Fibroblast of skin of right biceps (primary cell): ENCODE results near the gene DBT.
A peak's percentile ranks its signal among the peaks of the same experiment; 100 is the strongest.
"Not testable (repeated sequence)": the region's sequence is repeated elsewhere in the genome, so short reads cannot be mapped to it uniquely, and the experiment has no call there.

Source experiments
- DNase-seq: peaks from one replicate; pipeline ENCODE4 v3.0.0-alpha.2; 2013

The DBT gene

DNA sequence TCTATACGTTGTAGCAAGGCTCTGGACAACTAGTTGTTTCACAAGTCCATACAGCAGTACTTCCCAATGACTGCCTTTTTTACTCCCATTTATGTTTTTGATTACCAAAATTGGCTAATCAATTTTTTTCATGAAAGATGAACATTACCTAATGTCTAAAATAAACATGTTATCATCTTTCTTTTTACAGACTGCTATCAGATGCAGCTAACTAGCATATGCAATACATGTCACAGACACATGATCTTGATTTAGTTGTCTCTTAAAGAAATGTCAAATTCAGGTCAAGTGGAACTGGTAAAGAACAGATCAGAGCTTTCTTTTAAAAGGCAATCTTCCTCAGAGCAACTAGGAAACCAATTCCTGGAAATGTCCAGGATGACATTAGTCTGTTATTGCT lies 630 bp upstream of the DBT start:
- no peak for DNase-seq

DNA sequence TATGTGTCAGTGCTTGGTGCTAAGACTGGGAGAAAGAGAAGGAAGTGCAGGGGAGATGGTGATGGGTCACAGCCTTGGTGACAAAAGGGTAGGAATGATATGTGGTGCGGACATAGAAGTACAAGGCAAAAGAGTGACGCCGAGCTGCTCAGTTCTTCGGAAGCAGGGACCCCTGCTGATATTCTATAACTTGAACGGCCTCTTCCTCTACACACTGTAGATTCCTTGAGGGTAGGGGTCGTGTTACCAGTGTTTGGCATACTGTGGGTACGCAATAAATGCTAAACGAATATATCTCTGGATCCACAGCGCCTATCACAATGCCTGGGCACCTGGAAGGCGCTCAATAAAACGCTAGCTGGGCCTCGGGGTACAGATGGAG lies 488 bp downstream of the DBT start:
- DNase-seq: no peak

DNA sequence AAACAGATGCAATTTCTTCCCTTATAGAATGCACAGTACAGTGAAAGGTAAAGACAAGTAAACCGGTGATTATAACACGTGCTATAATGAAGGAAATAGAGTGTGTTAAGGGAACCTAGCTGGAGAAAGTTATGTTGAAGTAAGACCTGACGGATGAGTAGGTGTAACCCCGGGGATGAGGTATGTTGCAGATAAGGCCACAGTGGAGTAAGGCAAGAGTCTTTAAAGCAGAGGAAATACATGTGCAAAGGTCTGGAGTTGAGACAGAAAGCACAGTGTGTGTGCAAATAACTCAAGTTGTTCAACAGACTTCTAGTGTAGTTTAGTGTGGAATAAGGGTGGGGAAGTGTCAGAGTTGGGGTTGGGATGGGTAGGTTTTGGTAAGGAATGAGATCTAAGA lies 2.9 kb downstream of the DBT start:
- no peak for DNase-seq

DNA sequence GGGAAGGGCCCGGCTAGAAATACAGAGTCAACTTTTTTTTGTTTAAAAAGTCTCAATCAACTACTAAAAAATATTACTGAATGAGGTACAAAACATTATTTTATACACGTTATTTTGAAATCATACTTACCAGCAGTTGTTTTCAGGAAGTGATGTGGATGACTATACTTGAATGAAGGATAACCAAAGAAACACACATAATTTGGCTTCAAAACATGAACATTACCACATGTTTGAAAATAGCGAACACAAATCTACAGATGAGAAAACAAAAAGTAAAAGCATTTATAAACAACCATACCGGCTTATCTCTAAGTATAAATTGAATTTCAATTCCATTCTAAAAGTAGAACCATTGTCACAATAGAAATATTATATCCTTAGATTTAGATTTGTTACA lies 9.0 kb downstream of the DBT start:
- no peak for DNase-seq

DNA sequence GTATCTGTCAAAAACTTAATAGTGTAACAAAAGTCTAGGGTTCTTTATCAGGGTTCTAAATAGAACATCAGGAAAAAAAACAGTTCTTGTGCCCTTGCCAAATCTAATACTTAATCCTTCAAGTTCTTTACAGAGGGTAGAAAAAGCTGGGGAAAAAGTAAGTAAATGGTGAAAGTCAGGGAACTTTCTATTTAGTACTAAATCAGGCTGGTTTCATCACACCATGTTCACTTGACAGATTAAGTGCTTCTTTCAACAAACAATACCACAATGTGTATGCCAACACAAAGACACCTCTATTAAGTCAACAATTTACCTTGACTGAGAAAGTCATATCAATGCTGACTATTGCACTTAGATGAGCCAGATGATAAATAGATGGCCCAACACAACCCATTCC lies 9.7 kb downstream of the DBT start:
- no peak for DNase-seq

DNA sequence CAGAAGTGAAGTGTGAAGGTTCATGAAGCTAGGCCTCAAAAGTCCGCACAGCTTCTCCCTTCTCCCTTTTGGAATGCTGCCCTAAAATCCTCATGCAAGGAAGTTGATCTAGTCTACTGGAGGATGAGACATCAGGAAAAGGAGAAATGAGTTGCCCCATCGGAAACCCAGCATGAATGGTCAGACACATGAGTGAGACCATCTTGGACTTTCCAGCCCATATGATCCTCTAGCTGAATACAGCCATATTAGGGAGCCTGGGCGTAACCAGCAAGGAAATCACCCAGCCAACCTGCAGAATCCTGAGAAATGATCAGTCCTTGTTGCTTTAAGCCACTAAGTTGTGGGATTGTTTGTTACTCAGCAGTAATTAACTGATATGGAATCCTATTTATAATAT lies 12.5 kb downstream of the DBT start:
- no peak for DNase-seq

DNA sequence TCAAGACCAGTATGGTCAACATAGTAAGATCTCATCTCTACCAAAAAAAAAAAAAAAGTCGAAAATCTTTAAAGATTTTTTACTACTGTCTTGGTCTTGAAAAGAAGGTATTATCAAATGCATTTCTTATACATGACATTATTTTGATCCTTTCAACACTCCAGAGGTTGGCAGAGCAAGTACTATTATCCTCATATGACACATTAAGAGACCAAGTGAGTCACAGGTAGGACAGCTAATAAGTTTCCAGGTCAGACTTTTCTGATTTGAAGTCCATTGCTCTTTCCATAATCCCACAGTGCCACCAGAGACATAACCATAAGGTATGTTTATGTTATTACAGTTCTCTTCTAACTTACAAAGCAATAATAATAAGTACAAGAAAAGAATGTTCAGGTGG lies 15.2 kb downstream of the DBT start:
- DNase-seq: no peak

DNA sequence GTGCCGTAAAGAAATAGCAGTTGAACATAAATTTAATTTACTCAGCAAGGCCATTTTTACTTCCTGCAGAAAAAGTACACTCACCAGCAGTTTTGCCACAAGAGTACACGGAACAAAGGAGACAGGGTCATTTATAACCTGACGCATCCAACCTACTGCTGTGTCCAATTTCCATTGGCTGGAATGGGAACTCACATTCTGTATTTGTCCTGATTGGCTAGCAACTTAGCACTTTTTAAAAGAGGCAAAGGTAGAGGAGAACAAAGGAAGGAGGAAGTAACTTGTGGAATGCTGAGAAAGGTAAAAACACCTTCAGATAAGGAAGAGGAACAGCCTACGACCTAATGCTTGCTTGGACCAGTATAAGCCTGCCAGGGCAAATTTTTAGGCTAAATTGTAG lies 16.1 kb downstream of the DBT start:
- not testable (repeated sequence) for DNase-seq

DNA sequence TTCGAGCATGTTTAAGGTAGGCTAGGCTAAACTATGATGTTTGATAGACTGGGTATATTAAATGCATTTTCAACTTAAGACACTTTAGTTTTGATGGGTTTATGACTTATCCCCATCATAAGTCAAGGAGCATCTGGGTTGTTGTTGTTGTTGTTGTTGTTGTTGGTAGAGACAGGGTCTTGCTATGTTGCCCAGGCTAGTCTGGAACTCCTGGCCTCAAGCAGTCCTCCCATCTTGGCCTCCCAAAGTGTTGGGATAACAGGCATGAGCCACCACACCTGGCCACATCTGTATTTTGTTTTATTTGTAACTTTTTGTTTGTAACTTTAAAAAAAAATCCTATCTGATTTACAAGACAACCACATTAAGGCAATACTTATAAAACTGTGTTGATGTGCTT lies 17.5 kb downstream of the DBT start:
- no peak for DNase-seq

DNA sequence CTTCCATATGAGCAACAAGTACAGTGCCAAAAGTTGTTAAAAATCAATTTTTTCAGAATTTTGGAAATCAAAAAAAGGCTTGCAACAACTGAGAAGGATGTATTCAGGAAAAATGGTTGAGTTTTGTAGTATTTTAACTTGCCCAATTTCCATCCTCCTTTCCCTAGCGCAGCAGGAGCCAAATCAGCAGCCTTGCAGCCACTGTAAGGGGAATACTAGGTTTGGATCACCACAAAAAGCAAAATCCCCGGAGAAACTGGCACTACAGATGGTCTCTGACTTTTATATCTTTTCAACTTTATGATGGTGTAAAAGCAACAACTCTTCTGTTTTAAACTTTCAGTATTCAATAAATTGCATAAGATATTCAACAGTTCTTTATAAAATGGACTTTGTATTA lies 17.9 kb downstream of the DBT start:
- no peak for DNase-seq

DNA sequence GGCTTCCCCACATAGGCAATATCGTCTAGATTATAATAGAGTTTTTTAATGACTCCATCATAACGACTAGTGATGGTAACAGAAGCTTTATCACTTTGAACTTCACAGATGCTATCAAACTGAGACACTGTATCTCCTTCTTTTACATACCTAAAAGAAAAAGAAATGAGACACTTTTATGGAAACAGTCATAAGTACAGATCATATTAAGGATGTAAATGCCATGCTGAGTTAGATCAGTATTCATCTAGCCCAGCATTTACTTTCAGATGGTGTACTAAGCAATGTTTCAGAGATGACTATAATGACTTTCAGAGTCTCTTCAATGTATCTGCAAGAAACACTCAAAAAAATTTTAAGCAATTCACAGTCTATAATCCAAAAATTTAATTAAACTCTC lies 18.9 kb downstream of the DBT start:
- no peak for DNase-seq

DNA sequence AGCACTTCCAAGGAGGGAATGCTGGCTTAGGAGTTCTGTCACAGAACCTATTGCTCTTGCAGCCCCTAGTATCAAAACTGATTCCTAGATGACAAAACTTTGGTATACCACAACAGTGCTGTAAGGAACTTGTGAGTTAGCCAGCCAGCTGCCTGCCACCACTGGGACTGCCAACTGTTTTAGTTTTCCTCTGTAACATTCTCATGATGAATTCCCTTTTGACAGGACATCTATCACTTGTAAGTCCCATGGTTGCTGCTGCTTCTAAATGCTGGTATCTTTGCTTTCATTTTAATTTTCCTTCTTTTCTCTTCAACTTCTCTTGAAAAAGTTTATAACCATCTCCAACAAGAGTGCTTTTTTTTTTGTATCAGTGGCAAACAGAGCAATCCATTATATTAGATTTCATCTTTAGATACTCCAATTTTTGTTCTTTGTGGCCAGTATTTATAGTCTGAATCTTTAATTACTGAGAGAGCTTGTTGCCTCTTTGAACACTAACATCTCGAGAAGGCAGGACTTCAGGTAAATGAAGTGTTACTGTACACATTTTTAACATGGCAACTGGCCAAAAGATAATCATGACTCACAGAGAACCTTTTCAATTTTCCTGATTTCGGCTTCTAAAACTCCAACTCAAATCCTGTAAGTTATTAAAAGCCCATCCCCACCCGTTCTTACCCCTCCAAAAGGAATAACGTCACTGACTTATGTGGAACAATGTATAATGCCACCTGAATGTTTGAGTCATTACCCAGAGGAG lies 19.8 kb downstream of the DBT start:
- DNase-seq: no peak

DNA sequence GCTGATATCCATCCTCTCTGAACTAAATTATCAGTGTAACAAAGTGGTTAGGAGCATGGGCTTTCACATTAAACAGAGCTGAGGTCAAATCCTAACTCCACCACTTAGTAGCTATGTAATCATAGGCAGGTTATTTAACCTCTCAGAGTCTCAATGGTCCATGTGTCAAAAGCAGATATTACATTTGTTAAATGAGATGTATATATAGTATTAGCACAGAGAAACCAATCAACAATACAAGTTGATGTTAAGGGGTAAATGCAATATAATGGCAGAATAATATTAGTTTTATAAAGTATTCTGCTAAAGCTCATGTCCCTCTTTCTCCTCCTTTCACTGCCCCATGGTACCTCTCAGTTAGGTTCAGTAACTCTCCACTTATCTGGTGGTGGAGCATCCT lies 27.2 kb downstream of the DBT start:
- DNase-seq: no peak

DNA sequence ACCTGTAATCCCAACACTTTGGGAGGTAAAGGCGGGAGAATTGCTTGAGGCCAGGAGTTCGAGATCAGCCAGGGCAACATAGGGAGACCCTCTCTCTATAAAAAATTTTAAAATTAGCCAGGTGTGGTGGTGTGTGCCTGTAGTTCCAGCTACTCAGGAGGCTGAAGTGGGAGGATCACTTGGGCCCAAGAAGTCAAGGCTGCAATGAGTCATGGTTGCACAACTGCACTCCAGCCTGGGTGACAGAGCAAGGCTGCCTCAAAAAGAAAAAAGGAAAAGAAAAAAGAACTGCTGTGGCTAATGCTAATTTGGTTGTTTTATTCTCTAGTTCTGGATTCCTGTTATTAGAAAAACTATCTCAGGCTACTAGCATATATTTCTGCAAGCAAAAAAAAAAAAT lies 29.8 kb downstream of the DBT start:
- peak; percentile 9 for DNase-seq

DNA sequence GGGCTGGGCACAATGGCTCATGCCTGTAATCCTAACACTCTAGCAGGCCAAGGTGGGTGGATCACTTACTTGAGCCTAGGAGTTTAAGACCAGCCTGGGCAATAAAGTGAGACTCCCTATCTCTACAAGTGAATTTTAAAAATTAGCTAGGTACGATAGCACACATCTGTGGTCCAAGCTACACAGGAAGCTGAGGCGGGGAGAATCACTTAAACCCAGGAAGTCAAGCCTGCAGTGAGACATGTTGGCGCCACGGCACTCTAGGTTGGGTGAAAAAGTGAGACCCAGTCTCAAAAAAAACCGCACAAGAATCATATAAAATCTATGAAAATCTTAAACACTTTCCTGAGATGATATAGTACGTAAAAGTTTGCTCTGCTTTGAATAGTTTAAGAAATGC lies 30.2 kb downstream of the DBT start:
- no peak for DNase-seq

DNA sequence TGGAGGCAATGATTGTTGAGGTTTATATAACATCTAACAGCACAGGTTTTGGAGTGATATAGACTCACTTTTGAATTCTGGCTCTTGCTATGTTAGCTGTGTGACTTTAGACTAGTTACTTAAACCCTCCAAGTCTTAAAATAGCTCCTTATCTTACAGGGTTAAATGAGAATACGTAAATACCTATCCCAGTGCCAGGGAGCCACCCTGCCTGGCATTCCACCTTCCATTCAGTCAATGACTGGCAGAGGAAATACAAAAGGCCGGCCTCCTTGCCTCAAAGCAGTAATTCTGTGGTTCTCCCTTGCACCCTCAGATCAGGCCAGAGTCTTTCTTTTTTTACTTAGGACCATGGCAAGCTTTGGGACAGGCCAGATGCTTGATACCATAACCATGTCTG lies 31.8 kb downstream of the DBT start:
- DNase-seq: no peak

DNA sequence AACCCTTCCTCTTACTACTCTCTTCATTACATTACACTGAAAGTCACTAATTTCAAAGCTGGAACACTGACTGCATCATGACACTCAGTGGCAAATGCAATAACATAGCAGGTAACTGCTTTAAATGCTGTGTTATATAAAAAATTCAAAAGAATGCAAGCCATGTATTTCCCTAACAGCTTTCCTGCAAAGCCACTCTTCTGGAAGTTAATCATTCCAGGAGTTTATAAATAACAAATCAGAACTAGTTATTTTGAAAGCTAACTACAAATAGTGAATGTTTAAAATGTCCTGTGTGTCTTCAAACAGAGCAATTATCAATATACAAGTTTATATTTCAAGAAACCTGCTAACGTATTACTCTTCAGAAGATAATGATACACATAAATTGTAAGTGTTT lies 34.5 kb downstream of the DBT start:
- DNase-seq: no peak

DNA sequence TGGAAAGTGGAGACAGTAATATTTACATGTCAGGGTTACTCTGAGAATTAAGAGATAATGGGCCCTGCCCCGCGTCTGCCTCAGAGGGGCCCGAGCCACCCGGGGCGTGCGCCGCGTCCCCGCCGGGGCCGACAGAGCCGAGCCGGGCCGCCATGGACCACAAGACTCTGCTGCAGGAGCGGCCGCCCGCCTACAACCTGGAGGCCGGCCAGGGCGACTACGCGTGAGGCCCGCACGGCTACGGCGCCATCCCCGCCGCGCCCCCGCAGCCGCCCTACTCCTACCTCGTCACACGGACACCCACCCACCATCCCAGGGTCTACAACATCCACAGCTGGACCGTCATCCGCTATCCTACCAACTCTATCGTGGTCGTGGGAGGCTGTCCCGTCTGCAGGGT lies 36.5 kb downstream of the DBT start:
- DNase-seq: no peak

DNA sequence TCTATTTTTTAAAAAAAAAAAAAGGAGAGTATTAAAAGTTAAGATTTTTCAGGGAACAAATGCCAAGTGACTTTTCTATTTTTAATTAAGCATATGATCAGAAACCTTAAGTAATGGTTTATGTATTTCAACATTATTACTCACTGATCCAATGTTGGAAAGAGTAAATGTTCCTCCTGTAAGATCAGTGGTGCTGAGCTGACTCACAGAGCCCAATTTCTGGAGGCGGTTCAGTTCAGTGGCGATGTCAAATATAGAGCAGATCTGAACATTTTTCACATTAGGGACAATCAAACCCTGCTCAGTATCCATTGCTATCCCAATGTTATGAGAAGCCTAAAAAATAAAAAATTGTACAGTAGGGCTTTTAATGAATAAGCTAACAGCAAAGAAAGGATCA lies 43.3 kb downstream of the DBT start:
- no peak for DNase-seq

DNA sequence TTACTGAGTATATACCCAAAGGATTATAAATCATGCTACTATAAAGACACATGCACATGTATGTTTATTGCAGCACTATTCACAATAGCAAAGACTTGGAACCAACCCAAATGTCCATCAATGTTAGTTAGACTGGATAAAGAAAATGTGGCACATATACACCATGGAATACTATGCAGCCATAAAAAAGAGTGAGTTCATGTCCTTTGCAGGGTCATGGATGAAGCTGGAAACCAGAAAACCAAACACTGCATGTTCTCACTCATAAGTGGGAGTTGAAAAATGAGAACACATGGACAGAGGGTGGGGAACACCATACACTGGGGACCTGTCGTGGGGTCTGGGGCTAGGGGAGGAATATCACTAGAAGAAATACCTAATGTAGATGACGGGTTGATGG lies 44.0 kb downstream of the DBT start:
- DNase-seq: not testable (repeated sequence)

DNA sequence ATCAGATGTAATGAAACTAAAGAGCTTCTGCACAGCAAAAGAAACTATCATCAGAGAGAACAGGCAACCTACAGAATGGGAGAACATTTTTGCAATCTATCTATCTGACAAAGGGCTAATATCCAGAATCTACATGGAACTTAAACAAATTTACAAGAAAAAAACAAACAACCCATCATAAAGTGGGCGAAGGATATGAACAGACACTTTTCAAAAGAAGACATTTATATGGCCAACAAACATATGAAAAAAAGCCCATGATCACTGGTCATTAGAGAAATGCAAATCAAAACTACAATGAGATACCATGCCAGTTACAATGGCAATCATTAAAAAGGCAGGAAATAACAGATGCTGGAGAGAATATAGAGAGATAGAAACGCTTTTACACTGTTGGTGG lies 44.5 kb downstream of the DBT start:
- not testable (repeated sequence) for DNase-seq

DNA sequence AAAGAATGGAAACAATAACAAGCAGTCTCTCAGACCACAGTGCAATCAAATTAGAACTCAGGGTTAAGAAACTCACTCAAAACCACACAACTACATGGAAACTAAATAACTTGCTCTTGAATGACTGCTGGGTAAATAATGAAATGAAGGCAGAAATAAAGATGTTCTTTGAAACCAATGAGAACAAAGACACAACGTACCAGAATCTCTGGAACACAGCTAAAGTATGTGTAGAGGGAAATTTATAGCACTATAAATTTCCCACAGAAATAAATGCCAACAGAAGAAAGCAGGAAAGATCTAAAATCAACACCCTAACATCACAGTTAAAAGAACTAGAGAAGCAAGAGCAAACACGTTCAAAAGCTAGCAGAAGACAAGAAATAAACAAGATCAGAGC lies 46.9 kb downstream of the DBT start:
- DNase-seq: not testable (repeated sequence)

DNA sequence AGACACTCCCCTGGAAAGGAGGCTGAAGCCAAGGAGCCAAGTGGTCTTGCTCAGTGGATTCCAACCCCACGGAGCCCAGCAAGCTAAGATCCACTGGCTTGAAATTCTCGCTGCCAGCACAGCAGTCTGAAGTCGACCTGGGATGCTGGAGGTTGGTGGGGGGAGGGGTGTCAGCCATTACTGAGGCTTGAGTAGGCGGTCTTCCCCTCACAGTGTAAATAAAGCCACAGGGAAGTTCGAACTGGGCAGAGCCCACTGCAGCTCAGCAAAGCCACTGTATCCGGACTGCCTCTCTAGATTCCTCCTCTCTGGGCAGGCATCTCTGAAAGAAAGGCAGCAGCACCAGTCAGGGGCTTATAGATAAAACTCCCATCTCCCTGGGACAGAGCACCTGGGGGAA lies 49.6 kb downstream of the DBT start:
- DNase-seq: not testable (repeated sequence)

DNA sequence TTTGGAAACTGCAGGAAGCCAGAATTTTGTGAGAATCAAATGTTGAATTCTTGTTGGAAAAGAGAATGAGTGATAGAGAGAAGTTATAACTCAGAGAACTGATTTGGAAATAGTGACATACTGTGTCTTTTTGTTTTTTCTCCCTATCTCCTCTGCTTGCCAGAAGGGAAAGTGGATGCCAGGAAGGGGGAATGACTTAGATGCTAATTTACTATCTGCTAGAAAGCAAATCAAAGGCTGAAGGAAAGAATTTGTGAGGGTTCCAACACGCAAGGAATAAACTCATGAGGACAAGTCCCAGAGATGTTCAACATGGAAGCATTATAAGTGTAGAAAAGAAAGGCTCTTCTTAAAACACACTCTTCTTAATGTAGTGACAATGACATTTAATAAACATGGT lies 51.0 kb downstream of the DBT start:
- no peak for DNase-seq

DNA sequence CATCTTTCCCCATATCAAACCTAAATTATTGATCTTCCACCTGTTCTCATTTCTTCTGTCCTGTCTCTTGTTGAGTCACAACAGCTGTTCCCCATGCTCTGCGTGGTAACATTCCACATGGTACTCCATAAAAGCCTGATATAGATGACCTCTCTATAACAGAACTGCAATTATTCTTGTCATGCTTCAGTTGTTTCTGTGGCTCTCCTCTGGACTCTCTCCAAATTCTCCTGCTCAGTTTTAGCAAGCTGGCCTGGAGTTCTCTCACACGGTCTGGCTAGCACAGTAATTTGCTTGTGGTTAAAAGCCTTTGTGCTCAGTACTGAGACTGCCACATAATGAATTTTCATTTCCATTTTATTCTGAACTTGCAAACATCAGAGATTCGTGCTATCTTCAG lies 61.0 kb downstream of the DBT start:
- peak; percentile 59 for DNase-seq

DNA sequence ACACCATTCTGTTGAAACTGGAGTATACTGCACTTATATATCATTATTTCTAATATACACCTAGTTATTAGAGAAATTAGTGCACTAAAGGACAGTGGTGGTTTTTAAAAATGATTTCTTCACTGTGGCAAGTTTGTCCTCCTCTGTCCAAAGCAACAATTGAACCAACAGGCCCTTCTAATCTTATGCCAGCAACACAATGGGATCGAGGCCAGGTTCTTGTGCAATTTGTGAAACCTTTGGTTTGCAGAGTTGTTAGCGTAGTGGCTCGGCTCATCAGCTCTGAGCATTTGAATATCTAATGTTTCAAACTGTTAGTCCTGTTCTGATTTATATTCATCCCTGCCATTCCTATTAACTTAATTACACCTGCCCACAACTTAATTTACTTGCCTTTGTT lies 61.7 kb downstream of the DBT start:
- peak; percentile 3 for DNase-seq
